ENCODE data around the gene OGFRL1. TPM values are rescaled to one million over a fixed set of nuclear protein-coding genes. Genes with fewer than 3 reads are reported as not detected.
A peak's percentile ranks its signal among the peaks of the same experiment; 100 is the strongest.

The OGFRL1 gene
- total RNA-seq (2016; rRNA removed; fragmentation: Illumina TruSeq; extraction: Trizol) = 0.80 and 0.88 TPM in 2 replicates
- total RNA-seq (2016; cell fraction: cytosol; rRNA removed; fragmentation: Illumina TruSeq; extraction: Trizol; ENCODE audit: low read depth) = 0.61 and 0.62 TPM in 2 replicates
- total RNA-seq (2016; cell fraction: insoluble cytoplasmic fraction; rRNA removed; fragmentation: Illumina TruSeq; extraction: Trizol) = 0.82 and 1.0 TPM in 2 replicates
- total RNA-seq (2016; cell fraction: membrane; rRNA removed; fragmentation: Illumina TruSeq; extraction: Trizol) = 1.4 and 1.7 TPM in 2 replicates
- total RNA-seq (2016; cell fraction: nucleus; rRNA removed; fragmentation: Illumina TruSeq; extraction: Trizol) = 0.75 and 1.8 TPM in 2 replicates
- polyA plus RNA-seq (2011; rRNA removed) = 0.25 and 0.26 TPM in 2 replicates
- polyA plus RNA-seq (2011; cell fraction: cytosol; rRNA removed) = 0.15 and 0.24 TPM in 2 replicates
- polyA plus RNA-seq (2011; cell fraction: nucleus; rRNA removed) = 0.10 and 0.38 TPM in 2 replicates
- polyA plus RNA-seq (2012) = 0.15 and 0.51 TPM in 2 replicates
- polyA plus RNA-seq (2016; cell fraction: cytosol; fragmentation: Illumina TruSeq; extraction: Trizol; ENCODE audit: low read depth) = 1.1 TPM in 2 replicates
- polyA plus RNA-seq (2016; cell fraction: insoluble cytoplasmic fraction; fragmentation: Illumina TruSeq; extraction: Trizol; ENCODE audit: low read depth) = 1.0 and 1.1 TPM in 2 replicates
- 1.8 and 2.0 TPM in 2 replicates for polyA plus RNA-seq (2016; cell fraction: membrane; fragmentation: Illumina TruSeq; extraction: Trizol; ENCODE audit: low read depth)
- 0.83 and 1.0 TPM in 2 replicates for polyA plus RNA-seq (2016; cell fraction: nucleus; fragmentation: Illumina TruSeq; extraction: Trizol; ENCODE audit: insufficient read depth, low read depth)
- 0.28 and 5.8 TPM in 2 replicates for polyA minus RNA-seq (2011; rRNA and poly(A)+ RNA removed; ENCODE audit: low replicate concordance)
- polyA minus RNA-seq (2011; cell fraction: cytosol; rRNA and poly(A)+ RNA removed) = 0.30 and 0.44 TPM in 2 replicates
- polyA minus RNA-seq (2011; cell fraction: nucleus; rRNA and poly(A)+ RNA removed) = 1.9 and 2.7 TPM in 2 replicates
- percentile 54 among the genes with signal in this experiment for Bru-seq, nascent RNA
- percentile 62 among the genes with signal in this experiment for BruChase-seq, experiment 1, labeled RNA remaining after a 6-hour chase
- BruChase-seq, experiment 2, labeled RNA remaining after a 2-hour chase = percentile 50 among the genes with signal in this experiment
- long read RNA-seq, experiment 1 = 0 reads
- long read RNA-seq, experiment 2, full-length matches to known transcripts = 1 of 5 reads
- long read RNA-seq, experiment 2, partial matches to known transcripts = 0 of 5 reads
- long read RNA-seq, experiment 2, other reads (novel, unspliced or antisense) = 4 of 5 reads

GRCh38 chr6:71288228-71289038, at the start of gene OGFRL1:
Gene OGFRL1, plus strand, starts transcription at chr6:71288811. Its CDS starts 126 bp downstream, at chr6:71288937.
- POLR2A ChIA-PET = no interaction called here
- 0 out of 2 replicates have a peak, but pooled peaks have one; percentile 12 for TF ChIP-seq ZNF574 (CRISPR knock-in tag; IDR thresholded peaks at IDR 0.05)
- peak; percentile 21; the same call in 1 of the 2 replicates for TF ChIP-seq GABPB1 (CRISPR knock-in tag; IDR thresholded peaks at IDR 0.05)
- no peak for TF ChIP-seq ZNF512B (CRISPR knock-in tag; IDR thresholded peaks at IDR 0.05; ENCODE audit: borderline replicate concordance)
- peak; percentile 49 for TF ChIP-seq HNRNPLL (IDR thresholded peaks at IDR 0.05; ENCODE audit: low read depth, low read length, poor library complexity, severe bottlenecking)
- TF ChIP-seq KAT7 (CRISPR knock-in tag; IDR thresholded peaks at IDR 0.05; ENCODE audit: borderline replicate concordance) = no peak
- no peak for TF ChIP-seq NR1H2 (CRISPR knock-in tag; IDR thresholded peaks at IDR 0.05; ENCODE audit: borderline replicate concordance, low read depth)
- TF ChIP-seq CTCF (CRISPR knock-in tag; IDR thresholded peaks at IDR 0.05) = peak; percentile 18; the same call in 1 of the 2 replicates
- TF ChIP-seq THAP8 (CRISPR knock-in tag; IDR thresholded peaks at IDR 0.05; ENCODE audit: borderline replicate concordance) = no peak

More at GRCh38 chr6:71288228-71289038, at the start of gene OGFRL1:
- H3K36me3 ChIP-seq (replicated peaks in 1 of 2; ENCODE audit: control insufficient read depth in 1 of 2, insufficient read depth in 2 of 2, low read length in 2 of 2) = no peaks in the 10 kb centered on the region
- in situ Hi-C loops (cut with HindIII; ENCODE audit: extremely low pct_ligation_motif_present, low pct_unique_long_range_greater_than_20kb) = no loop called here
- peak; percentile 99 for ATAC-seq
- peak within 1 kb of the TSS; percentile 46; the same call in 1 of the 2 replicates for H3K9ac ChIP-seq (ENCODE audit: insufficient read depth, low read depth, low read length)
- H3K27ac ChIP-seq (ENCODE audit: extremely low read length, insufficient read depth, low read length) = no peak within 1 kb of the TSS
- H3K79me2 ChIP-seq (ENCODE audit: insufficient read depth, low read length) = no peaks in the 10 kb centered on the region
- no peak for FAIRE-seq
- H3K4me3 ChIP-seq (replicated peaks in 1 of 3; ENCODE audit: insufficient read depth in 1 of 3, low read depth in 2 of 3, low read length in 3 of 3) = peak within 1 kb of the TSS; percentile 60 to 76 (median 62)
- intact Hi-C loops (cut with micrococcal nuclease; ENCODE audit: unreplicated experiment) = loop anchor here (2.0 kb wide), 1 partner anchor 60 kb away; no protein-coding TSS in a partner anchor
- no peak within 1 kb of the TSS for H2AFZ ChIP-seq (ENCODE audit: low read length)
- no TSS peak for BruUV-seq (replicated peaks)
- no CpG with 5 or more reads among the region's 79 CpGs for WGBS (ENCODE audit: low lambda C conversion rate)
- H4K20me1 ChIP-seq (ENCODE audit: insufficient read depth, low read length) = no peaks in the 10 kb centered on the region
- peak within 1 kb of the TSS; percentile 88 for H3K4me2 ChIP-seq (ENCODE audit: low read depth, low read length)
- no peaks in the 10 kb centered on the region for H3K9me3 ChIP-seq (ENCODE audit: low read length)
- peaks cover 15% of the 10 kb centered on the region for H3K4me1 ChIP-seq (ENCODE audit: insufficient read depth, low read length)
- CTCF ChIA-PET (ENCODE audit: low intra/inter-chr PET ratio, low total read pairs) = no interaction called here
- peaks cover 0 to 11% of the 10 kb centered on the region in 2 experiments; a peak in 2 of 5 replicates for H3K27me3 ChIP-seq (ENCODE audit: control insufficient read depth in 1 of 2, insufficient read depth in 2 of 2, low read length in 2 of 2)
- DNase-seq (ENCODE audit: low spot score) = peak; percentile 14

All from HepG2 (cell line).